ENCODE results near the gene VKORC1L1.
"Not testable (repeated sequence)": the region's sequence is repeated elsewhere in the genome, so short reads cannot be mapped to it uniquely, and the experiment has no call there.

VKORC1L1 gene

DNA sequence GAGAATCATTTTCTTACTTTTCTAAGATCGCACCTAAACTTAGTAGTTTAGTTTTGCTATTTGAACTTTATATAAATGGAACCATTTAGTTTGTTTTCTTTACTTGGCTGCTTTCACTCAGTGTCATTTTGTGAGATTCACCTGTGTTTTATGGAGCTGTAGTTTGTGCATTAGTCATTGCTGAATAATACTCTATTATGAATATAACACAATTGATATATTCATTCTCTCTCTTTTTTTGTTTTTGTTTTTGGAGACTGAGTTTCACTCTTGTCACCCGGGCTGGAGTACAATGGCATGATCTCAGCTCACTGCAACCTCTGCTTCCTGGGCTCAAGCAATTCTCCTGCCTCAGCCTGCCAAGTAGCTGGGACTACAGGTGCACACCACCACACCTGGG lies 16.8 kb downstream of the VKORC1L1 start:
- H3K14ac ChIP-seq (ENCODE audit: low read length): not testable (repeated sequence)

DNA sequence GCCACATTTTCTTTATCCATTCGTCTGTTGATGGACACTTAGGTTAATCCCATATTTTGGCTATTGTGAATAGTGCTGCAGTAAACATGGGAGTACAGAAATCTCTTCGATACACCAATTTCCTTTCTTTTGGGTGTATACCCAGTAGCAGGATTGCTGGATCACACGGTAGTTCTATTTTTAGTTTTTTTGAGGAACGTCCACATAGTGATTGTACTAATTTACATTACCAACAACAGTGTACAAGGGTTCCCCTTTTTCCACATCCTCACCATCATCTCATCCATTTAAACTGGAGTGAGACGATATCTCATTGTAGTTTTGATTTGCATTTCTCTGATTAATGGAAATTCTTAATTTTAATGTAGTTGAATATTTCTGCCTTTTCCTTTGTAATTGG lies 19.3 kb downstream of the VKORC1L1 start:
- Histone ChIP-seq H2AFZ (ENCODE audit: low read length) (no peak overlapping the region), H2BK15ac (ENCODE audit: low read length) (no peak overlapping the region), H2AK5ac (ENCODE audit: low read depth, low read length) (no peak overlapping the region), H3K18ac (ENCODE audit: low read length) (no peak overlapping the region), H3K79me1 (ENCODE audit: low read depth, low read length) (no peaks in the 10 kb centered on the region), H3K9ac (ENCODE audit: low read depth, low read length, poor library complexity) (no peak overlapping the region), H3K4me2 (ENCODE audit: insufficient read depth, low read length, poor library complexity, severe bottlenecking) (no peak overlapping the region), H3K36me3 (replicated peaks in 1 of 2; ENCODE audit: control insufficient read depth in 2 of 2, insufficient read depth in 2 of 2, low read length in 2 of 2) (peaks cover 0 to 26% of the 10 kb centered on the region in 2 donors), H3K14ac (ENCODE audit: low read length) (no peak overlapping the region), H3K4me1 (ENCODE audit: control insufficient read depth in 2 of 2, insufficient read depth in 1 of 2, low read depth in 1 of 2, low read length in 2 of 2) (no peaks in the 10 kb centered on the region), H3K4ac (ENCODE audit: low read length) (no peak overlapping the region), H3K4me3 (ENCODE audit: low read length in 2 of 2) (no peak overlapping the region), H2BK5ac (ENCODE audit: low read length) (no peak overlapping the region), H3K23ac (ENCODE audit: low read depth, low read length, poor library complexity) (no peak overlapping the region), H3K27ac (replicated peaks; ENCODE audit: low read length) (no peak overlapping the region), H2BK120ac (ENCODE audit: low read depth, low read length) (no peak overlapping the region), H4K8ac (ENCODE audit: low read depth, low read length) (no peak overlapping the region), H4K91ac (ENCODE audit: low read depth, low read length, poor library complexity) (no peak overlapping the region), H2BK12ac (ENCODE audit: low read length) (no peak overlapping the region), H3K27me3 (ENCODE audit: control insufficient read depth in 3 of 3, insufficient read depth in 3 of 3, low read depth in 1 of 3, low read length in 3 of 3) (no peaks in the 10 kb centered on the region), H3K9me3 (replicated peaks in 1 of 2; ENCODE audit: control insufficient read depth in 2 of 2, insufficient read depth in 1 of 2, low read depth in 1 of 2, low read length in 2 of 2) (no peaks in the 10 kb centered on the region)
- DNase-seq (ENCODE audit: low spot score): no peak
- WGBS, 2 donors (ENCODE audit: extremely low coverage in 2 of 2, insufficient read length in 2 of 2, insufficient replicate concordance in 1 of 2): no CpG with 5 or more reads among the region's 5 CpGs

More for the DNA sequence above, 16.8 kb downstream of the VKORC1L1 start:
- not testable (repeated sequence) for H3K9me3 ChIP-seq (replicated peaks in 1 of 2; ENCODE audit: control insufficient read depth in 2 of 2, insufficient read depth in 1 of 2, low read depth in 1 of 2, low read length in 2 of 2); H3K4me2 ChIP-seq (ENCODE audit: insufficient read depth, low read length, poor library complexity, severe bottlenecking); H3K27ac ChIP-seq (replicated peaks; ENCODE audit: low read length); DNase-seq (ENCODE audit: low spot score); H3K4me3 ChIP-seq (ENCODE audit: low read length in 2 of 2); H2BK5ac ChIP-seq (ENCODE audit: low read length); H2BK15ac ChIP-seq (ENCODE audit: low read length); H2BK120ac ChIP-seq (ENCODE audit: low read depth, low read length); H3K79me1 ChIP-seq (ENCODE audit: low read depth, low read length); H2BK12ac ChIP-seq (ENCODE audit: low read length); H4K91ac ChIP-seq (ENCODE audit: low read depth, low read length, poor library complexity); H3K4me1 ChIP-seq (ENCODE audit: control insufficient read depth in 2 of 2, insufficient read depth in 1 of 2, low read depth in 1 of 2, low read length in 2 of 2); H3K4ac ChIP-seq (ENCODE audit: low read length); H3K27me3 ChIP-seq (ENCODE audit: control insufficient read depth in 3 of 3, insufficient read depth in 3 of 3, low read depth in 1 of 3, low read length in 3 of 3); H3K23ac ChIP-seq (ENCODE audit: low read depth, low read length, poor library complexity); H2AK5ac ChIP-seq (ENCODE audit: low read depth, low read length); H3K18ac ChIP-seq (ENCODE audit: low read length); H3K9ac ChIP-seq (ENCODE audit: low read depth, low read length, poor library complexity); H2AFZ ChIP-seq (ENCODE audit: low read length); H4K8ac ChIP-seq (ENCODE audit: low read depth, low read length)
- peaks cover 0 to 26% of the 10 kb centered on the region in 2 donors for H3K36me3 ChIP-seq (replicated peaks in 1 of 2; ENCODE audit: control insufficient read depth in 2 of 2, insufficient read depth in 2 of 2, low read length in 2 of 2)
- WGBS, 2 donors (ENCODE audit: extremely low coverage in 2 of 2, insufficient read length in 2 of 2, insufficient replicate concordance in 1 of 2): no CpG with 5 or more reads among the region's 2 CpGs

DNA sequence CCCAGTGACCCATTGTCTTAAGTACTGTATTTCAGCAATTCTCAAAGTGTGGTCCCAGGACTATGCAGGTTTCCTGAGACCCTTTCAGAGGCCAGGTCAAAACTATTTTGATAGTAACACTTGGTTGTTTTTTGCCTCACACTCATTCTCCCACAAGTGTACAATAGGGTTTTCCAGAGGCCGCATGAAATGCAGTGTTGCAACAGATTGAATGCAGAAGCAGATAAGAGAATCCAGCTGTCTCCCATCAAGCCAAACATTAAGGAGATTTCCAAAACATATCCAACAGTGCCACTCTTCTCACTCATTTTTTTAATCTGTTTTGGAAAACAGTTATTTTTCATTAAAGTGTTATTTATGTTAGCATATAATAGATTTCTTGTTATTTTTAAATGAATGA lies 20.0 kb downstream of the VKORC1L1 start:
- Histone ChIP-seq H2BK12ac (ENCODE audit: low read length) (no peak overlapping the region), H3K18ac (ENCODE audit: low read length) (no peak overlapping the region), H2BK5ac (ENCODE audit: low read length) (no peak overlapping the region), H3K4ac (ENCODE audit: low read length) (no peak overlapping the region), H2AK5ac (ENCODE audit: low read depth, low read length) (no peak overlapping the region), H3K79me1 (ENCODE audit: low read depth, low read length) (no peaks in the 10 kb centered on the region), H3K14ac (ENCODE audit: low read length) (no peak overlapping the region), H2AFZ (ENCODE audit: low read length) (no peak overlapping the region), H3K9me3 (replicated peaks in 1 of 2; ENCODE audit: control insufficient read depth in 2 of 2, insufficient read depth in 1 of 2, low read depth in 1 of 2, low read length in 2 of 2) (no peaks in the 10 kb centered on the region), H3K27me3 (ENCODE audit: control insufficient read depth in 3 of 3, insufficient read depth in 3 of 3, low read depth in 1 of 3, low read length in 3 of 3) (no peaks in the 10 kb centered on the region), H3K27ac (replicated peaks; ENCODE audit: low read length) (no peak overlapping the region), H3K4me1 (ENCODE audit: control insufficient read depth in 2 of 2, insufficient read depth in 1 of 2, low read depth in 1 of 2, low read length in 2 of 2) (no peaks in the 10 kb centered on the region), H3K4me2 (ENCODE audit: insufficient read depth, low read length, poor library complexity, severe bottlenecking) (no peak overlapping the region), H3K36me3 (replicated peaks in 1 of 2; ENCODE audit: control insufficient read depth in 2 of 2, insufficient read depth in 2 of 2, low read length in 2 of 2) (peaks cover 0 to 26% of the 10 kb centered on the region in 2 donors), H3K9ac (ENCODE audit: low read depth, low read length, poor library complexity) (no peak overlapping the region), H3K4me3 (ENCODE audit: low read length in 2 of 2) (no peak overlapping the region), H3K23ac (ENCODE audit: low read depth, low read length, poor library complexity) (no peak overlapping the region), H4K91ac (ENCODE audit: low read depth, low read length, poor library complexity) (no peak overlapping the region), H2BK15ac (ENCODE audit: low read length) (no peak overlapping the region), H4K8ac (ENCODE audit: low read depth, low read length) (no peak overlapping the region), H2BK120ac (ENCODE audit: low read depth, low read length) (no peak overlapping the region)
- DNase-seq (ENCODE audit: low spot score): no peak
- no CpG with 5 or more reads among the region's 1 CpG for WGBS, 2 donors (ENCODE audit: extremely low coverage in 2 of 2, insufficient read length in 2 of 2, insufficient replicate concordance in 1 of 2)

DNA sequence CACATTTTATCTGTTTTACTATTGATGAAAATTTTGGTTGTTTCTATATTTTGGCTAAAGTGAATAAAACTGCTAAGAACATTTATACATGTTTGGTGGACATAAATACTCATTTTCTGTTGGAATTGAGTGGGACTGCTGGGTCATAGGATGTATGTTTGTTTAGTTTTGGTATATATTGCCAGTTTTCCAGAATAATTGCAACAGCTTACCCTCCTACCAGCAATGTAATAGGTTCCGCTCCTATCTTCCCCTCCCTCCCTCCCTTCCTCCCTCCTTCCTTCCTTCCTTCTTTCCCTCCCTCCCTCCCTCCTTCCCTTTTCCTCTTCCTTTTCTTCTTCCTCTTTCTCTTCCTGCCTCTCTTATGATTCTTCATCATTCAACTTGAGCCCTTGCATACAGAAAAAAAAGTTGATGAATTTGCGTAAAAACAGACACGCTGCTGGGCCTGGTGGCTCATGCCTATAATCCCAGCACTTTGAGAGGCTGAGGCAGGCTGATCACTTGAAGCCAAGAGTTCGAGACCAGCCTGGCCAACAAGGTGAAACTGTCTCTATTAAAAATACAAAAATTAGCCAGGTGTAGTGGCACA lies 23.5 kb downstream of the VKORC1L1 start:
- no peak overlapping the region for H4K8ac ChIP-seq (ENCODE audit: low read depth, low read length)
- WGBS, 2 donors (ENCODE audit: extremely low coverage in 2 of 2, insufficient read length in 2 of 2, insufficient replicate concordance in 1 of 2): no CpG with 5 or more reads among the region's 4 CpGs

More for the DNA sequence above, 23.5 kb downstream of the VKORC1L1 start:
- no peaks in the 10 kb centered on the region for H3K9me3 ChIP-seq (replicated peaks in 1 of 2; ENCODE audit: control insufficient read depth in 2 of 2, insufficient read depth in 1 of 2, low read depth in 1 of 2, low read length in 2 of 2)
- H2BK5ac ChIP-seq (ENCODE audit: low read length): no peak overlapping the region
- no peak overlapping the region for H2AK5ac ChIP-seq (ENCODE audit: low read depth, low read length)
- no peak overlapping the region for H3K23ac ChIP-seq (ENCODE audit: low read depth, low read length, poor library complexity)
- no peak for DNase-seq (ENCODE audit: low spot score)
- H3K4ac ChIP-seq (ENCODE audit: low read length): no peak overlapping the region
- H2BK120ac ChIP-seq (ENCODE audit: low read depth, low read length): no peak overlapping the region
- H3K4me2 ChIP-seq (ENCODE audit: insufficient read depth, low read length, poor library complexity, severe bottlenecking): no peak overlapping the region
- no peak overlapping the region for H3K14ac ChIP-seq (ENCODE audit: low read length)
- H2BK15ac ChIP-seq (ENCODE audit: low read length): no peak overlapping the region
- H3K27me3 ChIP-seq (ENCODE audit: control insufficient read depth in 3 of 3, insufficient read depth in 3 of 3, low read depth in 1 of 3, low read length in 3 of 3): no peaks in the 10 kb centered on the region
- H2AFZ ChIP-seq (ENCODE audit: low read length): no peak overlapping the region
- no peak overlapping the region for H2BK12ac ChIP-seq (ENCODE audit: low read length)
- H3K18ac ChIP-seq (ENCODE audit: low read length): no peak overlapping the region
- peaks cover 0 to 28% of the 10 kb centered on the region in 2 donors for H3K36me3 ChIP-seq (replicated peaks in 1 of 2; ENCODE audit: control insufficient read depth in 2 of 2, insufficient read depth in 2 of 2, low read length in 2 of 2)
- no peaks in the 10 kb centered on the region for H3K79me1 ChIP-seq (ENCODE audit: low read depth, low read length)
- no peaks in the 10 kb centered on the region for H3K4me1 ChIP-seq (ENCODE audit: control insufficient read depth in 2 of 2, insufficient read depth in 1 of 2, low read depth in 1 of 2, low read length in 2 of 2)
- no peak overlapping the region for H3K9ac ChIP-seq (ENCODE audit: low read depth, low read length, poor library complexity)
- no peak overlapping the region for H4K91ac ChIP-seq (ENCODE audit: low read depth, low read length, poor library complexity)
- no peak overlapping the region for H3K4me3 ChIP-seq (ENCODE audit: low read length in 2 of 2)
- H3K27ac ChIP-seq (replicated peaks; ENCODE audit: low read length): no peak overlapping the region

Measured in neuronal stem cell (in vitro differentiated cells).